Embryonic facial prominence (tissue), 1 donor: ENCODE data around the gene POM121.
"Not testable (repeated sequence)": the region's sequence is repeated elsewhere in the genome, so short reads cannot be mapped to it uniquely, and the experiment has no call there.

Experiments
- DNase-seq: peaks from one replicate; pipeline ENCODE4 v3.0.0-alpha.2; 2016; ENCODE audit errors: extremely low spot score

The POM121 gene

DNA sequence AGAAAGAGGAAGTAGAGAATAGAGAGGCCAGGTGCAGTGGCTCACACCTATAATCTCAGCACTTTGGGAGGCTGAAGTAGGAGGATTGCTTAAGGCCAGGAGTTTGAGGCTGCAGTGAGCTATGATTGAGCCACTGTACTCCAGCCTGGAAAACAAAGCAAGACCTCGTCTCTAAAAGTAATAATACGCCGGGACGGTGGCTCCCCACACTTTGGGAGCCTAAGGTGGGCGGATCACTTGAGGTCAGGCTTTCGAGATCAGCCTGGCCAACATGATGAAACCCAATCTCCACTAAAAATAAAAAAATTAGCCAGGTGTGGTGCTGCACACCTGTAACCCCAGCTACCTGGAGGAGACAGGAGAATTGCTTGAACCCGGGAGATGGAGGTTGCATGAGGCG lies 70.6 kb downstream of the POM121 start:
- not testable (repeated sequence) for DNase-seq

DNA sequence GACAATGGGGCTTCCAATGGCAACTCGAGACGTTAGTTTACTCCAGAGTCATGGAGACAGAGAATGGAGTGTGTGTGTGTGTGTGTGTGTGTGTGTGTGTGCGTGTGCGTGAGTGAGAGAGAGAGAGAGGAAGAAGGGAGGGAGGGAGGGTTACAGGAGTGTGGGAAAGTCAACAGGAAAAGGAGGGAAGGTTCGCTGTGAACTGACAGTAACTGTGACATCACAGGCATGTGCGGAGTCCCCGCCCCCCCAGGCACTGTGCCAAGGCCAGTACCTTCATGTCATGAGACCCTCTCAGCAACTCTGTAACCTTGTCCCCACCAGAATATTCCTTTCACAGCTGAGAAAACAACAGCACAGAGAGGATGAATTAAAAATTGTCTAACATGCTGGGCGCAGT lies 72.6 kb downstream of the POM121 start:
- DNase-seq = not testable (repeated sequence)

DNA sequence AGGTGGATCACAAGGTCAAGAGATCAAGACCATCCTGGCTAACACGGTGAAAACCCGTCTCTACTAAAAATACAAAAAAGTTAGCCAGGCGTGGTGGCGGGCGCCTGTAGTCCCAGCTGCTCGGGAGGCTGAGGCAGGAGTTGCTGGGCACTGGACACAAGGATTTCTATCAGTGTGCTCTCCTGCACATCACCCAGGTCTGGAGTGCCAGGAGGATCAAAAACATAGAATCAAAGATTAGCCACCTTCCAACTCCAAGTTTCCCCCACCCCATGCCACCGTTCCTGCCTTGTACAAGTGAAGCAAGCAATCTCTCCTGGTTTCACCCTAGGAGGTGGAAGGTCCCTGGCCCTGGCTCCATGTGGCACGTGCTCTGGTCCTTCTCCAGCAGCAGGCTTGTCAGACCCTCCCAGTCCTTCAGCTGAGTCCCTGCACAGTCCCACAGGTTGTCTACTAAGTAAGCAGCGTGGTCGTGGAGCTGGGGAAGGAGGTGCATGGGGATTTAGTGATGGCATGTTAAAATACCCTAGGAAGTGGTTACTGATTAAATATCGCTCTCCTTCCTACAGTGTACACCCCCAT lies 73.1 kb downstream of the POM121 start:
- not testable (repeated sequence) for DNase-seq
